ENCODE data around the gene SF3B3.

DNA sequence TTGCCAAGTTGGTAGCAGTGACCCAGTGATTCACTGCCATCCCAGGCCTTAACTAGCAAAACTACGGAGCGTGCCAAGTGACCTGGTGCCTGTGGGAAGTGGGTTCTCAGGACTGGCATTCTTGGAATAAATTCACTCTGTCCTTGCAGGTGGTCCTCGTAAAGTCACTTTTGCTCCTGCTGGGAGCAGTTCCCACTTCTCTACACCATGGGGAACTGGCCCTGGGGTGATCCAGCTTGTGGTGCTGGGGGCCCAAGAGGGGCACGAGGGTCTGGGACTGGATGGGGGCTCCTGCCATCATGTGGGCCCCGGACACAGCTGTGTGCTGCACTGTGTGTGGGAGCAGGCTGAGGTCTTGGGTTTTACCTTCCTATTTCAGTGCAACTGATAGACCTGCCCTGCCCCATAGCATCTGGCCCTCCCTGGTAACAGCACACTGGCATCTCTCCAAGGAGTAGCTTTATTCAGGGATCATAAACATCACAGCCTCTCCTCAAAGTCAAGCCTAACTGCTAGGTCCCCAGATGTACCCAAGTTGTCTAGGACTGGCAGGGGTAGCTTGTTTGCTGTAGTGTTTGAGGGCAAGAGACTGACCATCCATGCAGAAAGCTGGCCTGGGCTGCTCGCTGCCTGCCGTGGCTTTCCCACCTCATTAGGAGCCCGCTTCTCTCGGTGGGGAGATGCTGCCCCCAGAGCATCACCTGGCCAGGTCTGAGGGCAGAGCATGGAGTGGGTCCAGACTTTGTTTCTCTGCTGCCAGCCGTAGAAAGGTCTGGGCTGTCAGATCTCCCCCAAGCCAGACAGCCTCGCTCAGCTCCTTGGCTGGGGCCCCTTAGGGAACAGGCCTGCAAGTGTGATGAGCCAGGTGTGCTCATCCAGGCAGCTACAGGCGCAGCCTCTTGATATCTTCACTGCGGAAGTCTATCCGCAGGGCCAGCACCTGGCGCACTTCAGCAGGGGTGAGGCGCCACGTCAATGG lies 43.2 kb upstream of the SF3B3 start:
- TF ChIP-seq, protein P1, sequence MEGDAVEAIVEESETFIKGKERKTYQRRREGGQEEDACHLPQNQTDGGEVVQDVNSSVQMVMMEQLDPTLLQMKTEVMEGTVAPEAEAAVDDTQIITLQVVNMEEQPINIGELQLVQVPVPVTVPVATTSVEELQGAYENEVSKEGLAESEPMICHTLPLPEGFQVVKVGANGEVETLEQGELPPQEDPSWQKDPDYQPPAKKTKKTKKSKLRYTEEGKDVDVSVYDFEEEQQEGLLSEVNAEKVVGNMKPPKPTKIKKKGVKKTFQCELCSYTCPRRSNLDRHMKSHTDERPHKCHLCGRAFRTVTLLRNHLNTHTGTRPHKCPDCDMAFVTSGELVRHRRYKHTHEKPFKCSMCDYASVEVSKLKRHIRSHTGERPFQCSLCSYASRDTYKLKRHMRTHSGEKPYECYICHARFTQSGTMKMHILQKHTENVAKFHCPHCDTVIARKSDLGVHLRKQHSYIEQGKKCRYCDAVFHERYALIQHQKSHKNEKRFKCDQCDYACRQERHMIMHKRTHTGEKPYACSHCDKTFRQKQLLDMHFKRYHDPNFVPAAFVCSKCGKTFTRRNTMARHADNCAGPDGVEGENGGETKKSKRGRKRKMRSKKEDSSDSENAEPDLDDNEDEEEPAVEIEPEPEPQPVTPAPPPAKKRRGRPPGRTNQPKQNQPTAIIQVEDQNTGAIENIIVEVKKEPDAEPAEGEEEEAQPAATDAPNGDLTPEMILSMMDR (IDR thresholded peaks at IDR 0.05) = no peak
- no peak for TF ChIP-seq POLR2A (IDR thresholded peaks at IDR 0.05)
